GM12878 (cell line): Measurements from ENCODE around the gene HMX3. TPM values are rescaled to one million over a fixed set of nuclear protein-coding genes. Genes with fewer than 3 reads are reported as not detected.

ENCODE experiments used
- ATAC-seq: fragments of 200-7000 bp; cut with Tn5 transposase; 3 replicates; pipeline ENCODE4 v1.9.1; 2020; ENCODE audit warnings: mild to moderate bottlenecking, moderate library complexity
- BruUV-seq: library from RNA; stranded (reverse); fragments of 400-500 nt; replicated peaks from 2 replicates; lab custom pipeline; 2021; lab: Mats Ljungman, UMichigan
- CTCF ChIA-PET: fragments of 300-600 bp; sonication (Branson Sonifier 250); formaldehyde crosslinking; extraction: SDS; loops from one replicate; lab custom pipeline; 2021; ENCODE audit warnings: inconsistent platforms; lab: Yijun Ruan, JAX
- POLR2A ChIA-PET: fragments of 350-600 bp; formaldehyde crosslinking; extraction: SDS; loops from one replicate; lab custom pipeline; 2021; ENCODE audit warnings: inconsistent platforms; lab: Charles Lee
- RAD21 ChIA-PET: fragments of 300-600 bp; sonication (Branson Sonifier 250); formaldehyde crosslinking; loops from one replicate; lab custom pipeline; 2023; ENCODE audit warnings: antibody characterized with exemption; ENCODE audit not compliant: unreplicated experiment; lab: Charles Lee
- SMC1A ChIA-PET: fragments of 300-600 bp; sonication (Branson Sonifier 250); formaldehyde crosslinking; loops from one replicate; lab custom pipeline; 2023; ENCODE audit not compliant: unreplicated experiment, uncharacterized antibody; lab: Charles Lee
- DNase-seq: peaks from one replicate; pipeline ENCODE4 v3.0.0-alpha.2; 2011; ENCODE audit warnings: low read depth, low spot score
- FAIRE-seq: peaks from 3 replicates; lab custom pipeline; 2011; peaks lifted over from hg19 to GRCh38; lab: Jason Lieb, UNC
- H2AFZ ChIP-seq: 2 replicates; pipeline ENCODE4 v1.6.0; 2011; ENCODE audit warnings: low read depth, low read length, control low read depth; ENCODE audit not compliant: control insufficient read depth
- H3K27ac ChIP-seq: 2 replicates; pipeline ENCODE4 v1.5.1; 2011; ENCODE audit warnings: control low read depth; ENCODE audit not compliant: control insufficient read depth, insufficient read depth
- H3K27me3 ChIP-seq, 2 experiments: replicated peaks in 1 of 2; 2 replicates each; pipeline versions ENCODE4 v1.6.0 to v1.6.1; 2011; ENCODE audit warnings: low read length in 1 of 2; ENCODE audit not compliant: control insufficient read depth in 2 of 2, insufficient read depth in 2 of 2
- H3K36me3 ChIP-seq, 2 experiments: 2 replicates each; pipeline ENCODE4 v1.5.1; 2011; ENCODE audit warnings: low read length in 1 of 2; ENCODE audit not compliant: control insufficient read depth in 2 of 2, insufficient read depth in 2 of 2
- H3K4me1 ChIP-seq: 2 replicates; pipeline ENCODE4 v1.6.1; 2011; ENCODE audit warnings: mild to moderate bottlenecking, low read length, moderate library complexity, mixed read lengths; ENCODE audit not compliant: control insufficient read depth, insufficient read depth
- H3K4me2 ChIP-seq: 2 replicates; pipeline ENCODE4 v1.6.0; 2011; ENCODE audit warnings: control low read depth; ENCODE audit not compliant: control insufficient read depth, insufficient read depth
- H3K4me3 ChIP-seq: fragments of 200-600 bp; sonication (generic); 2 replicates; pipeline ENCODE4 v1.5.1; 2016
- H3K79me2 ChIP-seq: 2 replicates; pipeline ENCODE4 v1.6.0; 2011; ENCODE audit warnings: low read length; ENCODE audit not compliant: control insufficient read depth, insufficient read depth
- H3K9ac ChIP-seq: 2 replicates; pipeline ENCODE4 v1.8.0; 2011; ENCODE audit warnings: low read length, control low read depth, mixed read lengths; ENCODE audit not compliant: control insufficient read depth, insufficient read depth
- H3K9me3 ChIP-seq: replicated peaks from 3 replicates; pipeline ENCODE4 v1.5.1; 2011; ENCODE audit warnings: mild to moderate bottlenecking, low read length; ENCODE audit not compliant: control insufficient read depth, insufficient read depth
- H4K20me1 ChIP-seq: 2 replicates; pipeline ENCODE4 v1.6.0; 2011; ENCODE audit not compliant: control insufficient read depth, insufficient read depth
- CREM ChIP-seq: IDR thresholded peaks from 2 replicates; pipeline ENCODE4 v1.6.1; 2014; ENCODE audit warnings: antibody characterized with exemption, low read depth
- ELK1 ChIP-seq: IDR thresholded peaks from 2 replicates; pipeline ENCODE4 v1.6.1; 2012; ENCODE audit warnings: low read depth, low read length, improper control_type of control experiment
- EP300 ChIP-seq, 2 experiments: fragments of 150-350 bp in 1 of 2; IDR thresholded peaks; 2 replicates each; pipeline ENCODE4 v1.6.1; 2011 to 2012; ENCODE audit warnings: low read depth in 2 of 2, low read length in 2 of 2, borderline replicate concordance in 1 of 2, improper control_type of control experiment in 1 of 2, inconsistent platforms in 1 of 2; ENCODE audit not compliant: control insufficient read depth in 1 of 2
- IKZF1 ChIP-seq: fragments of 450-650 bp; conservative IDR thresholded peaks from 2 replicates; pipeline ENCODE4 v1.6.1; 2017; ENCODE audit warnings: antibody characterized with exemption, mild to moderate bottlenecking
- KLF5 ChIP-seq: fragments of 450-650 bp; IDR thresholded peaks from 2 replicates; pipeline ENCODE4 v1.6.1; 2014; ENCODE audit warnings: mild to moderate bottlenecking; ENCODE audit not compliant: partially characterized antibody
- MEF2A ChIP-seq: IDR thresholded peaks from 2 replicates; pipeline ENCODE4 v1.6.1; 2011; ENCODE audit warnings: low read depth, mild to moderate bottlenecking, low read length, moderate library complexity; ENCODE audit not compliant: insufficient read depth
- MXI1 ChIP-seq: fragments of 150-350 bp; IDR thresholded peaks from 2 replicates; pipeline ENCODE4 v1.6.1; 2011; ENCODE audit warnings: low read depth, mild to moderate bottlenecking, inconsistent platforms, low read length, improper control_type of control experiment
- PKNOX1 ChIP-seq: fragments of 450-650 bp; IDR thresholded peaks from 2 replicates; pipeline ENCODE4 v1.6.1; 2016; ENCODE audit warnings: mild to moderate bottlenecking
- USF1 ChIP-seq: IDR thresholded peaks from 2 replicates; pipeline ENCODE4 v1.6.1; 2011; ENCODE audit warnings: borderline replicate concordance, low read depth, mild to moderate bottlenecking, moderate library complexity, mixed read lengths, low read length; ENCODE audit not compliant: insufficient read depth; ENCODE audit errors: extremely low read length
- YBX1 ChIP-seq: fragments of 450-650 bp; IDR thresholded peaks from 2 replicates; pipeline ENCODE4 v1.6.1; 2016; ENCODE audit warnings: antibody characterized with exemption
- ZNF592 ChIP-seq: fragments of 450-650 bp; IDR thresholded peaks from 2 replicates; pipeline ENCODE4 v1.6.1; 2017; ENCODE audit warnings: mild to moderate bottlenecking, moderate library complexity
- WGBS: methylation state at CpG from one replicate; pipeline ENCODE4 v1.1.6; 2016; ENCODE audit warnings: low lambda C conversion rate; ENCODE audit not compliant: insufficient replicate concordance, insufficient coverage; ENCODE audit errors: missing lambda C conversion rate; 5-methylcytosine and 5-hydroxymethylcytosine counted together
- in situ Hi-C: fragments of 300-500 bp; cut with MboI; formaldehyde crosslinking; loops from 9 replicates; pipeline ENCODE4 v1.14.3; 2018; ENCODE audit warnings: mixed read lengths
- intact Hi-C: fragments of 100-400 bp; cut with micrococcal nuclease; formaldehyde crosslinking; loops from one replicate; pipeline ENCODE4 v1.14.2; 2022; ENCODE audit not compliant: unreplicated experiment
- polyA plus RNA-seq, 11 experiments: library from polyadenylated mRNA; depleted of rRNA in 4 of 11; unstranded in 6 of 11; stranded (reverse) in 5 of 11; fragments of >200 nt; fragmentation: Nextera tagmentation in 4 of 11; fragmentation: Illumina TruSeq in 1 of 11; extraction: Ambion mirVana in 4 of 11; extraction: Trizol in 1 of 11; gene quantifications; 1 replicate in 1 of 11; 2 replicates in 10 of 11; pipeline versions ENCODE4 v1.2.1 to v1.2.3, GENCODE V29; 2011 to 2016; ENCODE audit warnings: inconsistent platforms in 2 of 11, missing spikeins in 2 of 11, low read depth in 1 of 11
- total RNA-seq, 4 experiments: library from RNA; depleted of rRNA in 3 of 4; stranded (reverse); fragments of >200 nt in 3 of 4; fragmentation: Illumina TruSeq in 1 of 4; extraction: Trizol in 1 of 4; gene quantifications; 2 replicates each; pipeline versions ENCODE4 v1.2.1 to v1.2.3, GENCODE V29; 2013 to 2021

Gene HMX3
- total and polyA plus RNA-seq, 10 of the 15 experiments (the other 5 are each of a cell fraction or from before 2014, with no cell fraction given) = 0.63 to 60.5 (median 15.3) TPM; not detected in 2

GRCh38 chr10:123134343-123134914 lies 1.3 kb upstream of the HMX3 start:
- in situ Hi-C loops (loop anchor here (5.0 kb wide), 2 partner anchors 418 to 833 kb away; no protein-coding TSS in a partner anchor), intact Hi-C loops (loop anchor here (5.0 kb wide), 1 partner anchor 258 kb away; no protein-coding TSS in a partner anchor)
- Histone ChIP-seq H3K79me2 (peaks cover 27% of the 10 kb centered on the region), H2AFZ (no peak overlapping the region), H3K36me3 (no peaks in the 10 kb centered on the region; a peak in 1 of 4 replicates), H3K9ac (no peak overlapping the region), H3K4me2 (peak overlapping the region; percentile 91), H3K4me3 (peak overlapping the region; percentile 86; the same call in 1 of the 2 replicates), H3K27me3 (peaks cover 2 to 15% of the 10 kb centered on the region in 2 experiments; a peak in 3 of 4 replicates), H3K9me3 (no peaks in the 10 kb centered on the region; the same call in 2 of the 3 replicates), H3K27ac (no peak overlapping the region), H3K4me1 (peaks cover 7% of the 10 kb centered on the region), H4K20me1 (no peaks in the 10 kb centered on the region)
- POLR2A ChIA-PET = interaction anchor here (1.1 kb wide), 1 partner anchor 32 kb away, joined by 3 read pairs; no protein-coding TSS in a partner anchor
- BruUV-seq = no TSS peak
- WGBS = 77% methylated on average over 39 of the region's 42 CpGs
- SMC1A ChIA-PET = interaction anchor here (0.9 to 2.2 kb wide), 4 partner anchors 246 to 424 kb away, joined by 3 to 10 read pairs (median 4); no protein-coding TSS in a partner anchor
- no peak for DNase-seq
- CTCF ChIA-PET = interaction anchor here (0.6 to 4.3 kb wide), 9 partner anchors 9 to 423 kb away, joined by 3 to 33 read pairs (median 3); partner anchors contain the start of gene BUB3
- no peak for ATAC-seq
- peak; percentile 57 for FAIRE-seq
- RAD21 ChIA-PET = interaction anchor here (2.1 kb wide), 1 partner anchor 423 kb away, joined by 20 read pairs; no protein-coding TSS in a partner anchor
- TF ChIP-seq ELK1 = no peak
- TF ChIP-seq MXI1 = no peak
- TF ChIP-seq EP300 (IDR thresholded peaks at IDR 0.05; ENCODE audit: borderline replicate concordance in 1 of 2, control insufficient read depth in 1 of 2, low read depth in 2 of 2, low read length in 2 of 2) = no peak
- TF ChIP-seq ZNF592 = no peak
- TF ChIP-seq KLF5 = no peak
- TF ChIP-seq USF1 = no peak
- TF ChIP-seq PKNOX1 = no peak
- no peak for TF ChIP-seq YBX1
- no peak for TF ChIP-seq CREM
- no peak for TF ChIP-seq MEF2A
- TF ChIP-seq IKZF1 = no peak
